CD4-positive, alpha-beta T cell treated with Interleukin-17A for 4 hours (primary cell): ENCODE results near the gene HLA-F.

Experiments used
- DNase-seq: peaks from one replicate; pipeline ENCODE4 v3.0.0-alpha.2; 2020; ENCODE audit warnings: mixed read lengths

The HLA-F gene

GRCh38 chr6:29763491-29764289, 40.5 kb downstream of the HLA-F start:
- no peak for DNase-seq

- no peak for DNase-seq
These were observed 41.4 kb downstream of the HLA-F start for GRCh38 chr6:29764422-29765196.

GRCh38 chr6:29769336-29769735, 46.1 kb downstream of the HLA-F start:
- no peak for DNase-seq

- DNase-seq, result no peak
These were observed 47.1 kb downstream of the HLA-F start for GRCh38 chr6:29770306-29770705.

DNA sequence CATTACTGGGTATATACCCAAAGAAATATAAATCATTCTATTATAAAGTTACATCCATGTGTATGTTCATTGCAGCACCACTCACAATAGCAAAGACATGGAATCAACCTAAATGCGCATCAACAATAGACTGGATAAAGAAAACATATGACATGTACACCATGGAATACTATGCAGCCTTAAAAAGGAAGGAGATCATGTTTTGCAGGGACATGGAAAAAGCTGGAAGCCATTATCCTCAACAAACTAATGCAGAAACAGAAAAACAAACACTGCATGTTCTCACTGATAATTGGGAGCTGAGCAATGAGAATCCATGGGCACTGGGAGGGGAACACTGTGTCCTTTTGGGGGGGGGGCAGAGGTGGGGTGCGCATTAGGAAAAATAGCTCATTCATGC, 53.5 kb downstream of the HLA-F start:
- DNase-seq, result no peak
